ENCODE data around the gene VPS45.
"Not testable (repeated sequence)": the region's sequence is repeated elsewhere in the genome, so short reads cannot be mapped to it uniquely, and the experiment has no call there.

VPS45 gene

GRCh38 chr1:150067184-150068108, at the start of gene VPS45:
Gene VPS45, plus strand, starts transcription at chr1:150067776. Its CDS starts 82 bp downstream, at chr1:150067858.
- DNase-seq (ENCODE audit: low read depth in 2 of 2): peak; percentile 64 to 70

DNA sequence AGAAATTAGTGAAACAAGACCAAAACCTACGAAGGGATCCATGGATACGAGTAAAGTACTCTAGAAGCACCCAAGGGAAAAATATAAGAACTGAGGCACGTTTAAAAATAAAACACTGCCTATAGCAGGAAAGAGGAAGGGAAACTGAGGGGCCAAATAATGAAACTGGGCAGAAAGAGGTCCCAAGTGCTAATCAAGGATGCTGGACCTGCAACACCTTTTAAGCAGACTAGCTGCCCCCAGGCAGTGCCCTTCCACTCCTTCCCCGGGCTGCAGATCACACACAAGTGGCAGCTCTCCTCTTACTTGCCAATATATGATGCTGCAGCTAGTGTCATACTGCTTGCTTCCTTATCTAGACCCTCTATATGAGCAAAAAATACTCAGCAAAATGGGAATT, 49.4 kb upstream of the VPS45 start:
- no peak for DNase-seq (ENCODE audit: low read depth in 2 of 2)

DNA sequence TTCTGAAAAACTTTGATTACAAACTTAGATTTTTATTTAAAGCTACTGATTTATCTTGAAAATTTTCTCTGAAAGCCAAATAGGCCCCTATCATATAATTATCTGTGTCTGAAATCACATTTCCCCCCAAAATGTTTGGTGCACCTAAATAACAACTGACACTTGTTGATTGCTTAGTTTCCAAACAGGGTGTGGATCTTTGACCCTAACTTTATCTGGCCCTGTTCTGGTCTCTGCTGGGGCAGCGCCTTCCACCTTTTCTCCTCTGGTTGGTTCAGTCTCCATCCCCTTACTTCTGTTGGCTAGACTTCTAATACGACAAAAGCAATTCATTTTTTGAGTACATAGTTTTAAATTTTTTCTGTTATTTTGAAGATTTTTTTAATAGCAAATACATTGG, 46.9 kb upstream of the VPS45 start:
- DNase-seq (ENCODE audit: low read depth in 2 of 2): no peak

DNA sequence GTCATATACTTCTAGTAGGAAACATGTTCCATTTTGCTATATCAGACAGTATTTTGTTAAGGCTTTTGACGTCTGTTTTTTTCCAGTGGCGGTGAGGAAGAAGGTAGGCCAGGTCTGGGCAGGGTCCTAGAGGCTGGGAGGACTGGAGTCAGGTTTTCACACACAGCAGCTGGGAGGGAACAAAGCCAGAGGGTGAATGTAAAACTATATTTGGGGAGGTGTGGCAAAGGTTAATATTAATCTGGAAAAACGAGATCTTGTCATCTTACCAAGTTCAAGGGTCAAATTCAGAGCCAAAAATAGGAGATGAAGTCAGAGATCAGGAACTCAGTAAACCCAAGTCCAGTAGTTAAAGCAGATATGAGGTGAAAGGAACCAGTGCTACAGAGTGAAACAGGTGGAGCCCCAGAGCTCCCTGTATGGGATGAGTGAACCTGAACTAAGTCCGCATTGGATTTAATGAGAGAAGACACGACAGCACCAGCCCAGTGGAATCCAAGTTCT, 46.3 kb upstream of the VPS45 start:
- DNase-seq (ENCODE audit: low read depth in 2 of 2): no peak

GRCh38 chr1:150022357-150022756, 45.2 kb upstream of the VPS45 start:
- no peak for DNase-seq (ENCODE audit: low read depth in 2 of 2)

GRCh38 chr1:150024156-150024555, 43.4 kb upstream of the VPS45 start:
- DNase-seq (ENCODE audit: low read depth in 2 of 2): no peak

- DNase-seq (ENCODE audit: low read depth in 2 of 2): no peak
Measured at GRCh38 chr1:150028322-150028721, 39.3 kb upstream of the VPS45 start.

DNA sequence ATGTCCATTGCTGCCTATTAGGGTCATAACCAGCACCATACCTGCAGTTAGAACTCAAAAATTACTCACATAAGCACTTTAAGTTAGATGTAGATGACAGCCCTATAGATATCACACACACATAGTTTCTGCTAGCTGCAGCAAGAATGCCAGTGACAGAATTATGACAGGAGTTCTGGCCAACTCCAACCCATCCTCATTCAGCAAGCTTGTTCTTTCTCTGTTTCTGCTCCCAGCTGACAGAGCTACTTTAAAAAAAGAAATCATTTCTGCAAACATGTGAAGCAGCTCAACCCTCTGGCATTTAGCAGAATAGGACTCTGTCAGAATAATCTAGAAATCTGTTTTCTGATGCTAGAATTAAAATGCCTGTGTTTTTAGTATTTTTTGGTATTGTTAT, 33.2 kb upstream of the VPS45 start:
- no peak for DNase-seq (ENCODE audit: low read depth in 2 of 2)

- DNase-seq (ENCODE audit: low read depth in 2 of 2): no peak
Measured at GRCh38 chr1:150049926-150050325, 17.6 kb upstream of the VPS45 start.

DNA sequence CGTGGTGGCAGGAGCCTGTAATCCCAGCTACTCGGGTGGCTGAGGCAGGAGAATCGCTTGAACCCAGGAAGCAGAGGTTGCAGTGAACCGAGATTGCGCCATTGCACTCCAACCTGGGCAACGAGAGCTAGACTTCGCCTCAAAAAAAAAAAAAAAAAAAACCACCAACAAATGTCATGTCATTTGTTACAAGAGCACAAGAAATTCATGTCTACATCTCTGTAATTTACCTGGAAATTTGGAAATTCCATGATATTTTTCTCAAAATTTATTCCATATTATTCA, 16.5 kb upstream of the VPS45 start:
- no peak for DNase-seq (ENCODE audit: low read depth in 2 of 2)

- DNase-seq (ENCODE audit: low read depth in 2 of 2): not testable (repeated sequence)
Measured at GRCh38 chr1:150051905-150052412, 15.6 kb upstream of the VPS45 start.

DNA sequence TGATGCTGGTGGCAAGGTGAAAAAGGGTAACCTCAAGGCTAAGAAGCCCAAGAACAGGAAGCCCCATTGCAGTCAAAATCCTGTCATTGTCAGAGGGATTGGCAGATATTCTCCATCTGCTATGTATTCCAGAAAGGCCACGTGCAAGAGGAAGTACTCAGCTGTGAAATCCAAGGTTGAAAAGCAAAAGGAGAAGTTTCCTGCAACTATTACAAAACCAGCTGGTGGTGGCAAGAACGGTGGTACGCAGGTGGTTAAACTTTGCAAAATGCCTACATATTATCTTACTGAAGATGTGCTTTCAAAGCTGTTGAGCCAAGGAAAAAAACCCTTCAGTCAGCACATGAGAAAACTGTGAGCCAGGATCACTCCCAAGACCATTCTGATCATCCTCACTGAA, 13.7 kb upstream of the VPS45 start:
- DNase-seq (ENCODE audit: low read depth in 2 of 2): no peak

DNA sequence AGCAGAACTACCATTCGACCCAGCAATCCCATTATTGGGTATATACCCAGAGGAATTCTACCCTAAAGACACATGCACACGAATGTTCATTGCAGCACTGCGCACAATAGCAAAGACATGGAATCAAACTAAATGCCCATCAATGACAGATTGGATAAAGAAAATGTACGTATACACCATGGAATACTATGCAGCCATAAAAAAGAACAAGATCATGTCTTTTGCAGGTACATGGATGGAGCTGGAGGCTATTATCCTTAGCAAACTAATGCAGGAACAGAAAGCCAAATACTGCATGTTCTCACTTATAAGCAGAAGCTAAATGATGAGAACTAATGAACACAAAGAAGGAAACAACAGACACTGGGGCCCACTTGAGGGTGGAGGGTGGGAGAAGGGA, 12.1 kb upstream of the VPS45 start:
- DNase-seq (ENCODE audit: low read depth in 2 of 2): not testable (repeated sequence)

DNA sequence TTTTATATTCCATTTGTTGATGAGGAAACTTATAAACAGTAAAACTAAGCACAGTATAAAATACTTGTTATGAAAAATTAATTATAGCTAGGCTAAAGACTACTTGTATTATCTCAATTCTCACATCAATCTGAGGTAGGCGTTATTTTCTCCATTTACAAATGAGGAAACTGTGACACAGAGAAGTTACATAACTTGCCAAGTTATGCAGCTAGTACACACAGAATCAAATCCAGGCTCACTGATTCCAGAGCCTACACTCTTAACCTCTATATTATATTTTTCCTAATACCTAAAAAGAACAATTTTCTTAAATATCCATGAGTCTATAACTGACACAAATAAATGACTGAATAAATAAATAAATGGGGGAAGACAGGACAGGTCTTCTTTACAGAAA, 11.2 kb upstream of the VPS45 start:
- DNase-seq (ENCODE audit: low read depth in 2 of 2): no peak

DNA sequence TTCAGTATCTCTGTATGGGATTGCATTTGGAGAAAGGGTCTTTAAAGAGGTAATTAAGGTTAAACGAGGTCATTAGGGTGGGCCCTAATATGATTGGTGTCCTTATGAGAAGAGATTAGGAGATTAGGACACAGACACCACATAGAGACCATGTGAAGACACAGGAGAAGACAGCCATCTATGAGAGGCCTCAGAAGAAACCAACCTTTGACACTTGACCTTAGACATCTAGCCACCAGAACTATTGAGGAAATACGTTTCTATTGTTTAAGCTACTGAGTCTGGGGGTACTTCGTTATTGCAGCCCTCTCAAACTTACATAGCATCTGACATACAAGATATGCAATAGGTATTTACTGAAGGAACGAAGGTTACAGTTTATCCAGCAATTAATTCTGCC, 7.3 kb upstream of the VPS45 start:
- DNase-seq (ENCODE audit: low read depth in 2 of 2): no peak

DNA sequence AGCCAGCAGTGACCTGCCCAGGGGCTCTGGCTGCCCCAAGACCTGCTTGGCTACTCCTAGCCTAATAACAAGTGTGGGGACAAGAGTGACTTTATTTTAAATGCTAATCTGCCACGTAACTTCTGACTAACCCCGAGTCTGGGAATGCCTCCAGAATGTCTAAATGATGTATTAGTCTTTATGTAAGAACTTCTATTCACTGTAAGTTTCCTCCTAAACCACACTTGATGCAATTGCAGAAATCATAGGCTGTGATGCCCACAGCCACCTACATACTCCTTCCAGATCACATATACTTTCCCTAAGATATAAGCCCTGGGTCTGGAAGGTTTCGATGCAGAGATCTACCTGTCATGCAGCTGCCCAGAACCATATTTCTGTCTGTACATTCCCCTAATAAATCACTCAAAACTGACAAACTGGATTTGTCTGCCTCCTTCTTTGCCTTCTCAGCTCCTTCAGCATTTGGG, 5.9 kb upstream of the VPS45 start:
- DNase-seq (ENCODE audit: low read depth in 2 of 2): no peak

DNA sequence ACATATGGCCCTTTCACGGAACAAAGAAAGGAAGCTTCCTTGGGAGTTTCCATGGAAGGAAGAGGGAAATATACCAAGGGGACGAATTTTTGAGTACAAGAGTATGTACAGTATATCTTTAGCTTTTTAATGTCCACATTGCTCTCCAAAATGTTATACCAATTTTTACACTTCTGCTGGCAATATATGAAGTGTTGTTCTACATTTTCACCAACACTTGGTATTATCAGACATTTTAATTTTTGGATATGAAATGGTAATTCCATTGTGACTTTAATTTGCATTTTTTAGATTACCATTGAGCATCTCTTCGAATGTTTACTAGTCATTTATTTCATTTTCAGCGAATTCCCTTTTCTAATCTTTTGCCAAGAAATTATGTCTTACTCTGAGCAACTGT, 5.5 kb upstream of the VPS45 start:
- DNase-seq (ENCODE audit: low read depth in 2 of 2): no peak

DNA sequence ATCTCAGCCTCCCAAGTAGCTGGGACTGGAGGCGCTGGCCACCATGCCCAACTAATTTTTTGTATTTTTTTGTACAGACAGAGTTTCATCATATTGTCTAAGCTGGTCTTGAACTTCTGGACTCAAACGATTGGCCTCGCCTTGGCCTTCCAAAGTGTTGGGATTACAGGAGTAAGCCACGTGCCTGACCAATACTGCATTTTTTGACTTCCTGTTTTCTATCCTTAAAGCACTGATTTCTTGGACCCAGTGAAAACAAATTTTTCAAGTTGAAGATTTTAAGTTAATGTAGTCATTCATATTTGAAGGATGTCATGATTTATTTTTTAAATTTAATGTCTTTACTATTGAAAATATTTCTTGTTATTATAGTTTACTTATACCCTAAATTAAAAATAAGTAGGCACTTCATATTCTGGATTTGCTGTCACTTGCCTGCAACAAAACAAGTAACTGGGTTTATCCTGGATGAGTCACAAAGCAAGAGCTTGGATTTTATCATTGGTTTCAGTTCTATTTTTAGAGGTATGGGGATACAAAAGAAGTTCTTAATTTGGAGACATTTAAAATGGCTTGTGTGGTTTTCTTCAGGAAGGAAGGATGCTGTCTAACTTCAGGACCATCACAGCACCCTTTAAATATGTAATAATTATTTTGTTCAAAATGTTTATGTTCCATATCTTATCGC, 2.2 kb upstream of the VPS45 start:
- DNase-seq (ENCODE audit: low read depth in 2 of 2): no peak

GRCh38 chr1:150066328-150066727, 1.2 kb upstream of the VPS45 start:
- no peak for DNase-seq (ENCODE audit: low read depth in 2 of 2)

GRCh38 chr1:150066838-150067183, 765 bp upstream of the VPS45 start:
- DNase-seq (ENCODE audit: low read depth in 2 of 2): peak in 1 of 2 donors; percentile 1

DNA sequence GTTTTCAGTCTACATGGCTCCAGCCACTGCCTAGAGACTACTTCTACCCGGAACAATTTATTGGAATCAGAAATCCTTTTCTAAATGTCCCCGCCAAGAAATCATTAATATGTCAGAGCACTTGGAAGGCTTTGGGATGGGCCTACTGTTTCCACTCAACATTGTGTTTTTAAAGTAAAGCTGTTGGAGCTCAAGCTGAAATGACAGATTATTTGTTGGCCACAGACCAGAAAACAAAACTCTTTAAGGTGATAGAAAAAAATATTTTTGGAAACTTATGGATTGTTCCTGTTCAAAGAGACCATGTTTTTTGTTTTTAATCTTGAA, 496 bp downstream of the VPS45 start:
- no peak for DNase-seq (ENCODE audit: low read depth in 2 of 2)

DNA sequence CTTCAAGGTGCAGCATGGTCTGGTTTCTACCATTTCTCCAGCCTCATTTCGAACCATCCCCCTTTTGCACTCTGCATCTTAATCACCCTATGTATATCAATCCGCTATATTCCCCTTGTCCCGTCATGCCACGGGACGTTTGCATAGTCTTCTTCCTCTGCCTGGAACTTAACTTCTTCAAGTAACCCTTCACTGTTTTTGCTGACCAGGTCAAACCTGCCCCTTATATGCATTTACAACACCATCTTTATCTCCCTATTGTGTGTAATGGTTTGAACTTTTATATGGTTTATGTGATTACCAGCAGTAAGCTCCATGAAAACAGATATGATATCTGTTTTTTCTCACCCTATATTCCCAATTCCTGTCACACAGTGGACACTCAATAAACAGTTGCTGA, 2.3 kb downstream of the VPS45 start:
- no peak for DNase-seq (ENCODE audit: low read depth in 2 of 2)

DNA sequence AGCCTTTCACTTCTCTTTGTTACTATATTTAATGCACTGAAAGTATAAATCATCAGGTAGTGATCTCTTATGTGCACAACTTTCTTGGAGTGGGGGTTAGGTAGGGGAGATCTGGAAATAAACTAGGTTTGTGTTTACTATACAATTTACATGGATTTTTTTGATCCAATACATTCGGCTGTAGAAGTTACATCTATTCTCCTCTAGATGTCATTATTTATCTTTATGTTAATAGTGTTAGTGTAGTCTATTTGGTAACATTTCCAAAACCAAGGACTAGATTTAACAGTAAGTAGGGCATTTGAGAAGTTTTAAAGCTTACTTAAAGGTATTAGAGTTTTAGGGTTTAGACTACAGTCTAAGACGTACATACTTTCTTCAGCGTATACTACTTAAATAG, 5.4 kb downstream of the VPS45 start:
- DNase-seq (ENCODE audit: low read depth in 2 of 2): no peak

Measured in activated CD8-positive, alpha-beta memory T cell treated with anti-CD3 and anti-CD28 coated beads for 4 hours (primary cell).